ENCODE results near the gene IDH3A.
A peak's percentile ranks its signal among the peaks of the same experiment; 100 is the strongest.

The IDH3A gene

DNA sequence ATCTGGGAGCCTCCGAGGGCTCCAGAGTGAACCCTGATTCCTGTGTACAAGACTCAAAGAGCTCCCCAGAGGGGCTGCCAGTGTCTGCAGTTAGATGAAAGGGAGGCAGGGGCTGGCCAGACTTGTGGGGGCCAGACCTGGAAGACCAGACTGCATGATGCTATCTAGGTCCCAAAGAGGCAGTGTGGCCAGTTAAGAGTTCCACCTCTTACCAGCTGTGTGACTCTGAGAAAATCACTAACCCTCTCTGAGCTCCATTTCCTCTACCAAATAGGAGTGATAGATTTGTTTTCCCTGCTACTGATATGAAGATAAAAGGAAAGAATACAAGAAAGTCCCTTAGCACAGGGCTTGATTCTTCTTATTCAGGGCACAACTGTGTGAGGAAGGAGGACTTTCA lies 56.2 kb downstream of the IDH3A start:
- Histone ChIP-seq H3K4me1 (ENCODE audit: control insufficient read depth, insufficient read depth, low read length) (no peaks in the 10 kb centered on the region; the same call in 1 of the 2 replicates), H3K9me3 (ENCODE audit: control insufficient read depth, insufficient read depth, low read length) (no peaks in the 10 kb centered on the region), H3K27me3 (ENCODE audit: control insufficient read depth, insufficient read depth, low read length) (no peaks in the 10 kb centered on the region), H3K27ac (ENCODE audit: low read depth, low read length) (no peak overlapping the region), H3K36me3 (ENCODE audit: control insufficient read depth, insufficient read depth, low read length) (no peaks in the 10 kb centered on the region), H3K9ac (ENCODE audit: low read depth, low read length) (no peak overlapping the region), H3K4me3 (ENCODE audit: low read depth, low read length) (no peak overlapping the region)

DNA sequence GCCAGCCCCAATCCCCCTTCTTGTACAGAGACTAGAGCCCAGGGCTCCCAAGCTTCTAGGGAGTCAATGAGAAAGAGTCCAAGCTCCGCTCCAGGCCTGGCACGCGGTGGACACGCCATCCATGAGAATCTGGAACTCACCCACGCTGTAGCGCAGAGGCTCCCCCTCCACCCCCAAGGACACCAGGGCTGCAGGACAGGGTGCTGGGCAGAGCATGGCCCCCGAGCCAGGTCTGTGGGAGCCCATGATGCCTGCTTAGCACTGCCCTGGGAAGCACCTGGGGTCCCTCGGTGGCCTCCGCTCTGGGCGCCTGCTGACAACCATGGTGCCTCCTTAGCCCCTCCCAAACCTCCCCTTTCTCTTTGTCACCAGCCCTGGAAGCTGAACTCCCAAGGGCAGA lies 56.7 kb downstream of the IDH3A start:
- H3K27ac ChIP-seq (ENCODE audit: low read depth, low read length) = no peak overlapping the region
- no peak overlapping the region for H3K4me3 ChIP-seq (ENCODE audit: low read depth, low read length)
- H3K36me3 ChIP-seq (ENCODE audit: control insufficient read depth, insufficient read depth, low read length) = no peaks in the 10 kb centered on the region
- H3K27me3 ChIP-seq (ENCODE audit: control insufficient read depth, insufficient read depth, low read length) = no peaks in the 10 kb centered on the region
- no peak overlapping the region for H3K9ac ChIP-seq (ENCODE audit: low read depth, low read length)
- no peaks in the 10 kb centered on the region; the same call in 1 of the 2 replicates for H3K4me1 ChIP-seq (ENCODE audit: control insufficient read depth, insufficient read depth, low read length)
- no peaks in the 10 kb centered on the region for H3K9me3 ChIP-seq (ENCODE audit: control insufficient read depth, insufficient read depth, low read length)

DNA sequence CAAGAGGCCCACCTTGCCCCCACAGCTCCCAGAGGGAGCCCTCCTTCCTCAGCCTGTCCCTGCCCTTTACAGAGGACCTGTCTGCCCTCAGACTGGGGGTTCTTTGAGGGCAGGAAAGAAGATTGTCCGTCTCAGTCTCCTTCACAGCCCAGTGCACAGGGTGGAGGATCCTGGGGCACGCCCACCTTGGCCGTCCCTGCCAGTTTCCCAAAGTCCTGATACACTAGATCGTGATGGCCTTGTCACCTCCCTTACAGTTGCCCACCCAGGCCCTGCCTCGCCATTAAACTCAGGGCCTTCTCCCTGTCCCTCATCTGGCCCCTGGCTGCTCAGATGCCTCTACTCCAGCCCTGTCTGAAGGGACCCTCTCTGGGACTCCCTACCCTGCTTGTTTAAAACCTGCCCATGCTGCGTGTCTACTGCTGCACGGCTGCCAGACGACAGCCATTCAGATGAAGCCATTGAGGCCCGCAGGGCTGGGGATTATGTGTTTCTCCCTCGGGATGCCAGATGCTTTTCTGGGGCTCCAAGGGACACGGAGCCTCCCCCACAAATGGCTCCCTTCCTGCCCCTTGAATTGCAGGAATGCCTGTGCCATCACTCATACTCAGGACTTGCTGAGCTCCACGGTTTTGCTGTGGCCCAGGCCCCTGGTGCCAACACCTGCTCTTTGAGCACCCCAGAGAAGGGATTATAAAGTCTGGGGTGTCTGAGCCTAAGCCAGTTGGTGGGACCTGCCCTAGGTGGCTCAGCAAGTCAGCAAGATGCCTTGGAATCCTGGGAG lies 57.4 kb downstream of the IDH3A start:
- Histone ChIP-seq H3K4me1 (ENCODE audit: control insufficient read depth, insufficient read depth, low read length) (no peaks in the 10 kb centered on the region; the same call in 1 of the 2 replicates), H3K4me3 (ENCODE audit: low read depth, low read length) (no peak overlapping the region), H3K27ac (ENCODE audit: low read depth, low read length) (no peak overlapping the region), H3K9me3 (ENCODE audit: control insufficient read depth, insufficient read depth, low read length) (no peaks in the 10 kb centered on the region), H3K36me3 (ENCODE audit: control insufficient read depth, insufficient read depth, low read length) (no peaks in the 10 kb centered on the region), H3K9ac (ENCODE audit: low read depth, low read length) (no peak overlapping the region), H3K27me3 (ENCODE audit: control insufficient read depth, insufficient read depth, low read length) (no peaks in the 10 kb centered on the region)

DNA sequence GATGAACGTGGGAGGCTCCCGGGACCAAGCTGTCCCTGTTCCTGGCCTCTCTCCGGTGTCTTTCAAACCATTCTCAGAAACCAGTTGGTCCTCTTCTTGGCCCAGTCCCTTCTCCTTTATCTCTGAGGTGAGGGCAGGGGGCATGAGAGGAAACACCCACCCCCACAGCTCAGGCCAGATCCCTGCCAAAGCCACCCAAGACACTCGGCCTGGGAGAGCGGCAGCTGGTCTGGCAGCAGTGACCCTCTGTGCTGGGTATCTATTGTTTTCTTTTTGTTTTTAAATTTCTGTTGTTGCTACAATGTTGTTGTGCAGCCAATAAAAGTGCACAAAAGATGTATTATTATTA lies 57.9 kb downstream of the IDH3A start:
- Histone ChIP-seq H3K36me3 (ENCODE audit: control insufficient read depth, insufficient read depth, low read length) (no peaks in the 10 kb centered on the region), H3K9me3 (ENCODE audit: control insufficient read depth, insufficient read depth, low read length) (no peaks in the 10 kb centered on the region), H3K27ac (ENCODE audit: low read depth, low read length) (no peak overlapping the region), H3K27me3 (ENCODE audit: control insufficient read depth, insufficient read depth, low read length) (no peaks in the 10 kb centered on the region), H3K4me3 (ENCODE audit: low read depth, low read length) (no peak overlapping the region), H3K9ac (ENCODE audit: low read depth, low read length) (no peak overlapping the region), H3K4me1 (ENCODE audit: control insufficient read depth, insufficient read depth, low read length) (no peaks in the 10 kb centered on the region; the same call in 1 of the 2 replicates)

DNA sequence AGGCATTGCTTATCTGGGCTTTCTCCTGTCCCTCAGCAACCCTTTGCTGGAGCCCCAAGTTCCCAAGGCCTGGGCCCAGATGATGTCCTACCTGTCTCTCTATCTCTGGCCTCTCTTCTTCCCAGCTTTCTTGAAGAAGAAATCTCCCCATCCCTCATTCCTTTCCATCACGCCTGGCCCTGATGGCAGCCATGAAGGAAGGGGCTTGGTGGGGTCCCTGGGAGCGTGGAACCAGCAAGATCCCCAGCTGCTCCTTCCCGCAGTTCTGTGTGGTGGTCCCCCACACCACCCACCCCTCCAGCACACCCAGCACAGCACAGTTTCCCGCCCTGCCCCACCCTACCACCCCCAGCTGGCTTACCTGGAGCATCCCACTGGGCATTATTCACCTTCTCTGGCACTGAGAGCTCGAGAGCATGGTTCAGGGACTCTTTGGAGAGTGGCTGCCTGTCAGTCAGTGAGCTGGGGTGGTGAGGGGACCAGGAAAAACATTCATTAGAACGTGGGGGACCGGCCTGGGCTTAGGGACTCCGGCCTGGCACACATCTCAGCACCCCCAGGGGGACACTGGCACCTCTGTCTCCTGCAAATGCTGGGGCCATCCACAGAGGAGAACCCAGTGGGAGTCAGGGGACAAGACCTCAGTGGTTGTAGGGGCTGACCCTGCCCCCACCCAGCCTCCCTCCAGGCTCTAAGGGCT lies 58.6 kb downstream of the IDH3A start:
- Histone ChIP-seq H3K36me3 (ENCODE audit: control insufficient read depth, insufficient read depth, low read length) (no peaks in the 10 kb centered on the region), H3K27me3 (ENCODE audit: control insufficient read depth, insufficient read depth, low read length) (no peaks in the 10 kb centered on the region)

DNA sequence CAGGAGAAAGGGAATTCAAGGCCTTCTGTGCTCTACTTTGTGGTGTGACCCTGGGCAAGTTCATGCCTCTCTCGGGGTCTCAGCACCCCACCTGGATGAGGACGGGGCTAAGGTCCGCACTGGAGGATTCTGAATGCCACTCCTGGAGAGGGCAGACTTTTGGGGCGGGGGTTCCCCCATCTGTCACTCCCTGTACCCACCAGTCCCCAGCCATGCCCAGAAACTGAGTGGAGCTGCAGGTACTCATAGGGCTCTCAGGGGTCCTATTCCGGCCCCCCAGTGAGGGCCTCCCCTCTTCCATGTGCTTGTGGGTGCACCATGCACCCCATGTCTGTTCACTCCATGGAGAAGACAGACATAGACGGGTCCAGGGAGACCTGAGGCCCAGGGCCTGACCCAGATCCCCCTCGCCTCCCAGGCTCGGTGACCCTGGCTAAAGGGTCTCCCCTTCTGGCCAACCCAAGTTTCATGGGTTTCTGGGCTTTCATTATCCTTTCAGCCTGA lies 59.2 kb downstream of the IDH3A start:
- Histone ChIP-seq H3K4me1 (ENCODE audit: control insufficient read depth, insufficient read depth, low read length) (no peaks in the 10 kb centered on the region; the same call in 1 of the 2 replicates), H3K36me3 (ENCODE audit: control insufficient read depth, insufficient read depth, low read length) (no peaks in the 10 kb centered on the region), H3K4me3 (ENCODE audit: low read depth, low read length) (no peak overlapping the region)

More for the DNA sequence above, 58.6 kb downstream of the IDH3A start:
- no peak overlapping the region for H3K9ac ChIP-seq (ENCODE audit: low read depth, low read length)
- no peaks in the 10 kb centered on the region; the same call in 1 of the 2 replicates for H3K4me1 ChIP-seq (ENCODE audit: control insufficient read depth, insufficient read depth, low read length)
- H3K27ac ChIP-seq (ENCODE audit: low read depth, low read length) = no peak overlapping the region
- no peaks in the 10 kb centered on the region for H3K9me3 ChIP-seq (ENCODE audit: control insufficient read depth, insufficient read depth, low read length)
- no peak overlapping the region for H3K4me3 ChIP-seq (ENCODE audit: low read depth, low read length)

DNA sequence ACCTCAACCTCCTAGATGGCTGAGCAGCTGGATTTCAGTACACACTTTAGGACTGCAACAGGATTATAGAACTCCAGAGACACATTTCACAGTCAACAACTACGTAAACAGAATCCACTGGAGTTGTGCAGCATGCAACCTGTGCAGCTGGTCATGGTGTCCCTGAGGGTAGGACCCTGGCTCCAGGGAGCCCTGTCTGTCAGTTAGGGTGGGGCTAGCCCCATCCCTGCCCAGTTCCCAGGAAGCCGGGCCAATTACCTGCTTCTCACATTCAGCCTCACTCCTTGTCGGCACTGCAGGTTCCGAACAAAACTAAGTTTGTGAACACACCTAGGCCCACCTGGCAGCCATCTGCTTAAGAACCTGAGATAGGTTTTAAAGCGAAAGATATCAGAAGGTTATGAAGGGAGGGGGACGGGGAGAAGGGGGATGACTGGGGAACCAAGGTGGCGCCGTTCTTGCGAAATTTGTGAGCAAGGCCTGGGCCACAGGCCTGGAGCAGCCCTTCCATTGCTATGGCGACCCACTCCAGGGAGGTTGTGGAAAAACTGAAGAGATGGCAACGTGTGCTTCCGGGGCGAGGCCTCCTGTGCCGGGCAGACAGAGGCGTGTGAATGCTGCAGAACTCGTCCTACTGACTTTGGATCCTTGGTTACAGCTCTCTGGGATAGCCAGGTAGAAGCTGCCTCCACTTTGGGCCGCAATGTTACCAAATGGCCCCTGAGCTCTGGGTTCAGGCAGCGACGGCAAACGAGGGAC lies 59.9 kb downstream of the IDH3A start:
- H3K27me3 ChIP-seq (ENCODE audit: control insufficient read depth, insufficient read depth, low read length) = no peaks in the 10 kb centered on the region
- H3K9ac ChIP-seq (ENCODE audit: low read depth, low read length) = no peak overlapping the region
- H3K36me3 ChIP-seq (ENCODE audit: control insufficient read depth, insufficient read depth, low read length) = no peaks in the 10 kb centered on the region
- no peak overlapping the region for H3K4me3 ChIP-seq (ENCODE audit: low read depth, low read length)
- H3K9me3 ChIP-seq (ENCODE audit: control insufficient read depth, insufficient read depth, low read length) = no peaks in the 10 kb centered on the region
- H3K4me1 ChIP-seq (ENCODE audit: control insufficient read depth, insufficient read depth, low read length) = no peaks in the 10 kb centered on the region; the same call in 1 of the 2 replicates
- no peak overlapping the region for H3K27ac ChIP-seq (ENCODE audit: low read depth, low read length)

More for the DNA sequence above, 59.2 kb downstream of the IDH3A start:
- no peak overlapping the region for H3K9ac ChIP-seq (ENCODE audit: low read depth, low read length)
- H3K9me3 ChIP-seq (ENCODE audit: control insufficient read depth, insufficient read depth, low read length) = no peaks in the 10 kb centered on the region
- no peaks in the 10 kb centered on the region for H3K27me3 ChIP-seq (ENCODE audit: control insufficient read depth, insufficient read depth, low read length)
- H3K27ac ChIP-seq (ENCODE audit: low read depth, low read length) = no peak overlapping the region

DNA sequence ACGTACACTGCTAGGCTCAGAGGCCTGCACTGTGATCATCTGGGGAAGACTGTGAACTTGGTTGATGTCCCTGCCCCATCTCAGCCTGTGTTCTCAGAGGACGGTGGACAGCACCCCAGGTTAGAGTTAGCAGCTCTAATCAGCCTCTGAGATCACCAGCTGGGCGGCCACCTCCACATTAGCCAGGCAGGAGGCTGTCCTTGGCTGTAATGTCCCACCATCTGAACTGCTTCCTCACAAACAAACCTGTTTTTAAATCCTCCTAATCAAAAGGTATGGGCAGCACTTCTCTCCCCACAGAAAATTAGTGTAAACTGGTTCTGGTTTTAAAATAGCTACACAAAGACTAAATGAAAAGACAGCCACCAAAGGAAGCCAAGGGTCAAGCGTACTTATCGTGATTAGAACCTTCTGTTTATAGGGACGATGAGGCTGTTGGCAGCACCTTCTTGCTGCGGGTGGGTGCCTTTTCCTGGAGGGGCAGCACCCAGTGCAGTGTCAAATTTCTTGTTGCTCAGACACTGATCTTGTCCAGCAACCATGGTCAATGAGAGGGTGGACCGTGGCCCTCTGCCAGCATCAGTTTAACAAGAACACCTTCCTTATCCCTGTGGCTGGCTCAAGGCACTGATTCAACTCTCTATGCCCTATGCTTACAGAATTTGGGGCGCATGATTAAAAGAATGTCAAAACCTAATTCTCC lies 60.6 kb downstream of the IDH3A start:
- H3K4me3 ChIP-seq (ENCODE audit: low read depth, low read length) = no peak overlapping the region
- H3K4me1 ChIP-seq (ENCODE audit: control insufficient read depth, insufficient read depth, low read length) = no peaks in the 10 kb centered on the region; the same call in 1 of the 2 replicates
- no peaks in the 10 kb centered on the region for H3K36me3 ChIP-seq (ENCODE audit: control insufficient read depth, insufficient read depth, low read length)
- H3K27ac ChIP-seq (ENCODE audit: low read depth, low read length) = no peak overlapping the region
- no peak overlapping the region for H3K9ac ChIP-seq (ENCODE audit: low read depth, low read length)
- no peaks in the 10 kb centered on the region for H3K9me3 ChIP-seq (ENCODE audit: control insufficient read depth, insufficient read depth, low read length)
- no peaks in the 10 kb centered on the region for H3K27me3 ChIP-seq (ENCODE audit: control insufficient read depth, insufficient read depth, low read length)

DNA sequence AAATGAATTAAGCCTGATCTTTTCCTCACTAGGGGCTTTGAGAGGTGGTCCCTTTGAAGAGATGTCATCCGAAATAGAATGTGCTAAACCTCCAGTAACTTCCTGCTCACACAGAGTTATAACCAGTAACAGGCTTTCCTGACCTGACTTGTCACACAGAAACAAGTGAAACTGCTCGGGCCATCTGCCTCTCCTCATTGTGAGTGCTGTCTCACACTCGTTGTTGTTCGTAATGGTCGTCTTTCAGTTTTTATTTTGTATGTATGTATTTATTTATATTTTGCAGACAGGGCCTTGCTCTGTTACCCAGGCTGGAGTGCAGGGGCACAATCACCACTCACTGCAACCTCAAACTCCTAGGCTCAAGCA lies 61.2 kb downstream of the IDH3A start:
- Histone ChIP-seq H3K4me3 (ENCODE audit: low read depth, low read length) (no peak overlapping the region), H3K9ac (ENCODE audit: low read depth, low read length) (no peak overlapping the region), H3K4me1 (ENCODE audit: control insufficient read depth, insufficient read depth, low read length) (no peaks in the 10 kb centered on the region; the same call in 1 of the 2 replicates), H3K27ac (ENCODE audit: low read depth, low read length) (no peak overlapping the region), H3K36me3 (ENCODE audit: control insufficient read depth, insufficient read depth, low read length) (no peaks in the 10 kb centered on the region), H3K27me3 (ENCODE audit: control insufficient read depth, insufficient read depth, low read length) (no peaks in the 10 kb centered on the region), H3K9me3 (ENCODE audit: control insufficient read depth, insufficient read depth, low read length) (no peaks in the 10 kb centered on the region)

DNA sequence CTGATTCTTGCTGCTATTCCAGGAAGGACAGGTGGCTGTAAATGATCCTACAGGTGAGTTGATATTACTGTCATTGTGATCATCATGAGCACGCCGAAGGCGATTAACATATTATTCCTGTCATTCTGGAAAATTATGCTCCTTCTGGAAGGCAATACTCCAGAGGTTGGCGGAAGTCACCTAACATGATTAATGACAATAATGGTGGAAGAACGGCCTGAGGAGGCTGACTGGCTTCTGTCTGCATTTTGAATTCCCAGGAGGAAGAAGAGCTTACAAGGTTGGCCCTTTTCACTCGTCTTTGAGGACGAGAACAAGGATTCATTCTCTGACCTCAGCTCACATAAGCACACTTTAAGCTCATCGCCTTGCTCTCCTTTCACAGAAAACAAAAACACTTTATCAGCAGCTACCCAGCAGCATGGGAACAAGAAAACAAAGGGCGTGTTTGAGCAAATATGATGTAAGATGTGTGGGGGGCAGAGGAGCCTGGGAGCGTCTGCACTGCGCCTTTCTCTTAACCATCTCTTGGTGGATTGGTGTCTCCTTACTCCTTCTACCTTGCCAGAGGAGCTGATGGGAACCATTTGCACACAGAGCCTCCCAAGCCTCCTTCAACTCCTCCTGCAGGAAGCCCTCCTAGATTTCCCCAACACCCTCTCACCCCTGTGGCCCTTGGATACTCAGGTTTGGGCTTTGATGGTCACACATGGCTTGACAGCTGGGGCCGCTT lies 62.2 kb downstream of the IDH3A start:
- no peaks in the 10 kb centered on the region for H3K27me3 ChIP-seq (ENCODE audit: control insufficient read depth, insufficient read depth, low read length)
- H3K4me3 ChIP-seq (ENCODE audit: low read depth, low read length) = no peak overlapping the region
- peak overlapping the region; percentile 37 for H3K27ac ChIP-seq (ENCODE audit: low read depth, low read length)
- H3K9me3 ChIP-seq (ENCODE audit: control insufficient read depth, insufficient read depth, low read length) = no peaks in the 10 kb centered on the region
- no peaks in the 10 kb centered on the region for H3K36me3 ChIP-seq (ENCODE audit: control insufficient read depth, insufficient read depth, low read length)
- H3K9ac ChIP-seq (ENCODE audit: low read depth, low read length) = no peak overlapping the region
- H3K4me1 ChIP-seq (ENCODE audit: control insufficient read depth, insufficient read depth, low read length) = no peaks in the 10 kb centered on the region; the same call in 1 of the 2 replicates
